ENCODE results near the gene NHLRC2.
"Not testable (repeated sequence)": the region's sequence is repeated elsewhere in the genome, so short reads cannot be mapped to it uniquely, and the experiment has no call there.

The NHLRC2 gene

GRCh38 chr10:113941140-113941539, 86.7 kb downstream of the NHLRC2 start:
- DNase-seq (ENCODE audit: low spot score), result no peak

GRCh38 chr10:113943196-113943595, 88.7 kb downstream of the NHLRC2 start:
- DNase-seq (ENCODE audit: low spot score), result not testable (repeated sequence)

GRCh38 chr10:113945075-113945686, 90.7 kb downstream of the NHLRC2 start:
- no peak for DNase-seq (ENCODE audit: low spot score)

DNA sequence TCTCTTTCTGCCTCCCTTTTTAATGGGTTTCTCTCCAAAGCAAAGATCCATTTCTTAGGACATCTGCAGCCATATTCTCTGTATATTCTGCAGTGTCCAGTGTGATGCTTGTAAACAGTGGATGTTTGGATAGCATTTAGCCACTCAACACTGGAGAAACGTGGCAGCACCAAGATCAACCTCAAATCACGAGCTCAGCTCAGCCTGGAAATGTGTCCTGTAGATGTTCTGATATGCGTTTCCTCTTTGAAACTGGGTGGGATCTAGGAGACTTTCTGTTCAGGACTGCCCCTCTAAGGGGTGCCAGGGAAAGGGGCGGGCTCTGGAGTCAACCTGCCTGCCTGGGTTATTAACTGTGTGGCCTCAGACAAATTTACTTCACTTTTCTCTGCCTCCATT, 91.2 kb downstream of the NHLRC2 start:
- no peak for DNase-seq (ENCODE audit: low spot score)

DNA sequence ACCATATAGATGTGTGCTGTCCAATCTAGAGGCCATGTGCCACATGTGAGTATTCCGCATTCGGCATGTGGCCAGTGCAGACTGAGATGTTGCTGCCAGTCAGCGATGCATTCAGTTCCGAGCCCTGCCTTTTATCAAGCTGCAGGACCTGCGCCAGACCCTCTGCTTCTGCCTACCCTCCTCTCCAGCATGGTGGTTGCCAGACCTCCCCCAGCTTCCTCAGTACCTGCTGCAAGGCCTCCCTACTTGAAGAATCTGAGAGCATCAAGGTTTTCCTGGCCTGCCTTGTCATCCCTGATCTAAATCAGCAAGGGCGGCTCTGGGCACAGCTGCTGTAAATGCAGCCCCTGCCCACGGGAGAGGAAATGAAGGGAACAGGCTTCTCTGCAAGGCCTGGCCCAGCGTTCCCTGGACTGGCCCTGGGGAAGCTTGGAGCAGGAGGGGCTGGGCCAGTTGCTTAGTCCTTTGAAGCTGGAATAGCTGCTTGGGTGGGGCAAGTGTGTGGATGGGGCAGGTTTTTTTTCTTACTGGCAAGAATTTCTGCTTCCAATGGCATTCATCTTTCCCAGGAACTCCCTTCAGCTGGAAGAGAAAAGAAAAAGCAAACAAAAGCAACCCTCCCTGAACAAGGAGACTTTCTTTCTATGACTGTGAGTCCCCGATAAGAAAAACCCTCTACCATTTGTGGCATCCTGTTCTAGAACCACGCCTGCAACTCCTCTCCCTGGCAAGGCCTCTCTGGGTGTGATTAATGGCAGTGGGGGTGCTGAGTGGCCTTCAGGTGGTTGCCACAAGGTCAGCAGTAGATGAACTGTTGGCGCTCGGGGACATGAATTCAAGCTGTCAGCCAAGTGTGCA, 93.0 kb downstream of the NHLRC2 start:
- DNase-seq (ENCODE audit: low spot score), result no peak

DNA sequence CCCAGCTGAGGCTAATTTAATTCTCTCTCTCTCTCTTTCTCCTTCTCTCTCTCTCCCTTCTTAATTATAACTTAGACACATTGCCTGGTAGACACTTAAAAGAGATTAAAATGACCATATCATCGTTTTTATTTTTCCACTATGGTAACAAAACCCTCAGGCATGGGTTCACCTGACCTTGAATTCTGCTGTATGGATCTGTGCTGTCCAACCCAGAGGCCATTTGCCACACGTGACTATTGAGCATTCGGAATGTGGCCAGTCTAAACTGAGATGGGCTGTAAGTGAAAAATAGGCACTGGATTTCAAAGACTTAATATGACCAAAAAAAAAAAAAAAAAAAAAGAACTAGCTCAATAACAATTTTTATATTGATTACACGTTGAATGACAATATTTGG, 93.6 kb downstream of the NHLRC2 start:
- DNase-seq (ENCODE audit: low spot score), result no peak

DNA sequence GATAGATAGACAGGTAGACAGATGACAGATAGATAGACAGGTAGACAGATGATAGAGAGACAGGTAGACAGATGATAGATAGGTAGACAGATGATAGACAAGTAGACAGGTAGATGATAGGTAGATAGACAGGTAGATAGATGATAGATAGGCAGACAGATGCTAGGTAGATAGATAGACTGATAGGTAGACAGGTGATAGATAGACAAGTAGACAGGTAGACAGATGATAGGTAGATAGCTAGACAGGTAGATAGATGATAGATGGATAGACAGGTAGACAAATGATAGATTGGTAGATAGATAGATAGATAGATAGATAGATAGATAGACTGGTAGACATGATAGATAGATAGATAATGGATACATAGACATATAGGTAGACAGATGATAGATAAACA, 95.8 kb downstream of the NHLRC2 start:
- DNase-seq (ENCODE audit: low spot score), result no peak

GRCh38 chr10:113953505-113954272, 99.2 kb downstream of the NHLRC2 start:
- no peak for DNase-seq (ENCODE audit: low spot score)

DNA sequence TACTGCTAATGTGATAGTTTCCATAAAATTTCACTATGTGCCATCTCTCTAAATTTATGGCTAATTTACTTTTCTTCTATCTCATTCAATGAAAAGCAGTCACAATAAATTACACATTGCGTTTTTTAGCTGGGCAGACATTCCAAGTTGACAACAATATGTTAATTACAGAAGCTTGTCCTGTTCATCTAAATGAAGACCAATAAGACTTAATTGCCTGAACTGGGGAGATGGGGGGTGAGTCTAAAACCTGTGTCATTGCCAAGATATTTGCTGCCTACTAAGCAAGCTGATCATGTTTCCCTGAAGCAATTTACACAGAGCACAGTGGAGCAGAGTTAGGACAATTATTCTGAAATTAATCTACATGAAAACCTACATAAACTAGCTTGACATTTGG, 99.9 kb downstream of the NHLRC2 start:
- no peak for DNase-seq (ENCODE audit: low spot score)

GRCh38 chr10:113957013-113957412, 102.6 kb downstream of the NHLRC2 start:
- no peak for DNase-seq (ENCODE audit: low spot score)

GRCh38 chr10:113958631-113959382, 104.3 kb downstream of the NHLRC2 start:
- DNase-seq (ENCODE audit: low spot score), result peak; percentile 43

DNA sequence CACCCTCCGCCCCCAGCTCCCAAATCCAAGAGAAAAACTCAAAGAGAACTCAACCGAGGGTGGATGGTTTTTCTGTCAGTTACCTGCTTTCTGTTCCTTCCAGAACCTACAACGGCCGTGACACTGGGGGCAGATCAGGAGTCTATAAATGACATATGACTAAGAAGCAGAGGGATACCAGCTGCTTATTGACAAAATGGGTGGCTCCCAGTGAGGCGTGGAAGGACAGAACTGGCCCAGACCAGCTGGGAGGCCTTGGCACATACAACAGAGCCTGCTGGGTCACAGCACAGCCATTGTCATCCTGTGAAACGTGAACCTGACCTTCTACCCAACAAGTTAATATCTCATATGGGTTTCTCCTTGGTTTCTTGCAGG, 104.9 kb downstream of the NHLRC2 start:
- no peak for DNase-seq (ENCODE audit: low spot score)

DNA sequence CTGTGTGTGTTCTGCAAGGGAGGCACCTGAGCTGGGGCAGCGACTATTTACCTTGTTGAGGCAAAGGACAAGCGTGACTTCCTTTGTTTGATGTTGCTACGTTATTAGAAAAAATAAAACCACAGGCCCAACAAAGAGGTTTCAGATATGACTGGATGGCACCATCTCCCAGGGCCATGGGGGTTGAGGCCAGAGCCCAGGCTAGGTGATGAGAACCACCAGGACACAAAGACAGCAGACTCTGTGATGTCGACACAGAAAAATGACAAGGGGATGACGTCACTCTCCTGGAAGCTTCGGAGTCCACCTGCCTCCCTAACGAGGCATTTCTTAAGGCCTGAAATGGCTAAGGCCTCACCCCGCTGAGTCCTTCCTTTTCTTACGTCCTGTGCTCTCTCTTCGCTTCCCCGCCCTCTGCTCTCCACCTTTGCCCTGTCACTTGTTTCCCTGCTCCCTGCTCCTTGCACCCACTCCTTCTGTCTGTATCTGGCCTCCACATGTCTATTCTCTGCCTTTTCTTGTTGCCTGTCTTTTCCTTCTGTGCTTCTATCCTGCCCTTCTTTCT, 106.2 kb downstream of the NHLRC2 start:
- no peak for DNase-seq (ENCODE audit: low spot score)

- no peak for DNase-seq (ENCODE audit: low spot score)
These were observed 106.9 kb downstream of the NHLRC2 start for GRCh38 chr10:113961182-113962031.

GRCh38 chr10:113965077-113965476, 110.6 kb downstream of the NHLRC2 start:
- no peak for DNase-seq (ENCODE audit: low spot score)

DNA sequence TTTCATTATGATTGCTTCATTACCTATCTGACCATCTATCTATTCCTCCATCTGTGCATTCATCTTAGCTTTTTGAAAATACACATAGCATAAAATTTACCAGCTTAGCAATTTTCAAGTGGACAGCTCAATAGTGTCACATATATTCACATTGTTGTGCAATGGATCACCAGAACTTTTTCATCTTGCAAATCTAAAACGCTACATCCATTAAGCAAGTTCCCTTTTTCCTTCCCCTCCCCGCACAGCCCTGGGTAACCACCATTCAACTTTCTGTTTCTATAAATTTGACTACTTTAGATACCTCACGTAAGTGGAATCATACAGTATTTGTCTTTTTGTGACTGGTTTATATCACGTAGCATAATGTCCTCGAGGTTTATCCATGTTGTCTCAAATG, 111.2 kb downstream of the NHLRC2 start:
- DNase-seq (ENCODE audit: low spot score), result no peak

Data from HuH-7.5 (cell line).